ENCODE results near the gene CARD16.
"Not testable (repeated sequence)": the region's sequence is repeated elsewhere in the genome, so short reads cannot be mapped to it uniquely, and the experiment has no call there.

CARD16 gene

DNA sequence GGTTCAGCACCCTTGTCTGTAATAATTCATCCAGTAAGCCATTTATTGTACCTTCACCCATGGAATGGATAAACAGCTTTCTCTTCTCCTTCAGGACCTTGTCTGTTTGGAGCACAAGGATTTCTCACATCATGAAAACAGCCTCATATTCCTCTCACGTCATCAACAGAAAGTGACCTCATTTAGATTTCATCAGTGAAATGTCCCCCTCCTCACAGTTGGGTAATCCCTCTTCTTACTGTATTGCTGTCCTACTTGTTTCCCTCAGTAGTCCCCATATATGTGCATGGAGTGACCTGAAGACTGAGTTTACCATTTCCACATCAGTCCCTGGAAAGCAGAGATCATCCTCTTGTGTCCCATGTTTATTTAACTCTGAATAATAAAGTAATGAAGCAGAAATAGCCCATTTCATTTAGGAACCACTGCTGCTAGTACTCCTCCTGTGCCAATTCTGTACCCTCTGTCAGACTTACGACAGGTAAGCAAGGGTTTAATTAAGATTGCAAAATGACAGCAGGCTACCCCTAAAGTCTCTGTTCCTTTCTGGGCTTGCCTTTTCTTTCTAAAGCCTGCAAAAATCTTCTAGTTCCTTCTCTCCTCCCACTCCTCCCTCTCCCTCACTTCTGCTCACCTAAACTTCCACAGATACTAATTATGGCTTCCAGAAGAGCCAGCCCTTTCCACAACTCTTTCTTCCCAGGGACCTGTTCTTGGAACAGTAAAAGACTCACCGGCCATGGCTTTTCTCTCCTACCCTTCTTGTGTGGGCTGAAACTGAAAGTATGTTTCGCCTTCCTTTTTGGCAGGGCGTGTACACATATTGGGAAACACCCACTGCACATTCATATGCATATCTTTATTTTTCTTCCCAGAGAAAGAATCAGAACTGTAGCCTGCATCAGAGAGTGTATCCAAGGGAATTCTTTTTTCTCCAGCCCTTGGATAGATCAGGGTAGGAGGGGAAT lies at the start of gene CARD16:
TSS of gene CARD16 (minus strand) at position 779 of the 968 bp plus-strand sequence. CDS start at position 741, 38 bp downstream.
- not testable (repeated sequence) for DNase-seq

DNA sequence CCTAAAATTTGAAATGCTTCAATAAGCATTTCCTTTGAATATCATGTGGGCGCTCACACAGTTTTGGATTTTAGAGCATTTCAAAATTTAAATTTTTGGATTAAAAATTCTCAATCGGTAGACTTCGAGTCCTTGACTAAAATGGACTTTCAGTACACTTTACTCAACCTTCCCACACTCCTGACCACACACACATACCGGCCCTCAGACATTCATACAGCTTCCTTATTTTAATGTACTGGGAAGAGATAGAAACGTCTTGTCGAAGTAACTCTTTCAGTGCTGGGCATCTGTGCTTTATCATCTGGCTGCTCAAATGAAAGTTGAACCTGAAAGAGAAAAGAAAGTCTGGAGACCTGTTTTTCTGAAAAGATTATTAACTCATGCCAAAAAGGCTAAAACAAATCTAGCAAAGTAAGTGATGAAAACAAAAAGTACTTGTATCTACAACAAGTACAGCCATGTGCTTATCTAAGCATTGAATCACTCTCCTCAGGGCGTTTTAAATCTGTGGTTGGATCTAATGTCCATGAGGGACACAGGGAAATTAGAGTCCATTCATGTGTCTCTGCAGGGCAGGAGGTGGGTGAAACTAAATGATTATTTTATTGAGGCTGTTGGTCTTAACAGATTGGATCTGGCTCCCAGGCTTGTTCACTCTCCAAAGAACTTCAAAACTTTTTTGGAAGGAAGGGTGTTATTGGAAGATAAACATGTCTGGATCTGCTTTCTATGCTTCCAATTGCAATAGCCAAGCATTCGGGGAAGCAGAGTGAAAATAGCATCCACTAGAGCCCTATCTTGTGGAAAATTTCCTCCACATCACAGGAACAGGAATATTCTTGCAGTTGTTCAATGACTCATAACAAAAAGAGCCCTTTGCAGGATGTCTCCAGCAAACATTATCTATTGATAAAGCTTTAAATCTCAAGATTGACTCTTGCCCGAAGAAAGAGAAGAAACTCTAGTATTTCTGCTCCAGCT lies 47.4 kb upstream of the CARD16 start:
- DNase-seq: no peak

DNA sequence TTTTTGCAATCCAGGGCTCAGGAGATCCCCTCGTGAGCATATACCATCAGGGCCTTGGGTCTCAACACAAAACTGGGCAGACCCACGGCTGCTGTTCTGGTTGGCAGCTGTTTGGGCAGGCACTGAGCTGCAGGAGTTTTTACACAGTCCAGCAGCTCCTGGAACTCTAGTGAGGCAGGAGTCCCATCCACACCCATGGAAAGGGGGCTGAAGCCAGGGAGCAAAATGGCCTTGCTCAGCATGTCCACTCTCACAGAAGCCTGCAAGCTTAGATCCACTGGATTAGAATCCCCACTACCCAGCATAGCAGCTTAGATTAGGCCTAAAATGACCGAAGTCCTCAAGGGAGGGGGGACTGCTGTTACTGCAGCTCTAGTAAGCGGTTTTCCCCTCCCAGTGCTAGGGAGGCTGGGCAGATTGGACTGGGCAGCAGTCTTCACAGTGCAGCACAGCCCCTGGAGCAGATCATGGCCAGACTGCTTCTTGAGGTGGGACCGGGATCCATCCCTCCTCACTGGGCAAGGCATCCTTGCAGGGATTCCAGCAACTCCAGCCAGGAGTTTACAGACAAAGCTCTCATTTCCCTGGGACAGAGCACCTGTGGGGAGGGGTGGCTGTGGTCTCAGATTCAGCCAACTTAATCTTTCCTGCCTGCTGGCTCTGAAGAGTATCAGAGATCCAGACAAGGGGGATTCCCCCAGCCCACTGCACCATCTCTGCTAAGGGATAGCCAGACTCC lies 36.4 kb upstream of the CARD16 start:
- no peak for DNase-seq

GRCh38 chr11:105080171-105080906 lies 35.2 kb upstream of the CARD16 start:
- DNase-seq: not testable (repeated sequence)

DNA sequence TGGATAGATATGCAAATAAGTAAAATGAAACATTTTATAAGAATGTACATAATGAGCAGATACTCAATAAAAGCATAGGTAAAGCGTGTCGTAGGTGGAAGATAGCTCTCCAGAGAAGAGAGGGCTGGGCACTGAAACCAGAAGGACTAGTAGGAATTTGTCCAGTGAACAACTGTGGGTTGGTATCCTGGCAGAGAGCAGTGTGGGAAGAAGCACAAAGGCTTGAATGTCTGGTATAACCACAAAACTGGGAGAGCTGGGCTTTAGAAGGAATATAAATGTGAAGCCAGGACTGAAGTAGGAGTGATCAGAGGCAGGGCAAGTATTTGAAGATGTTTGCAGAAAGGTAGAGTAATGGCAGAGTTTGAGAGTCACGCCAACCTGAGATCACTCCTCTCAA lies 33.1 kb upstream of the CARD16 start:
- no peak for DNase-seq

DNA sequence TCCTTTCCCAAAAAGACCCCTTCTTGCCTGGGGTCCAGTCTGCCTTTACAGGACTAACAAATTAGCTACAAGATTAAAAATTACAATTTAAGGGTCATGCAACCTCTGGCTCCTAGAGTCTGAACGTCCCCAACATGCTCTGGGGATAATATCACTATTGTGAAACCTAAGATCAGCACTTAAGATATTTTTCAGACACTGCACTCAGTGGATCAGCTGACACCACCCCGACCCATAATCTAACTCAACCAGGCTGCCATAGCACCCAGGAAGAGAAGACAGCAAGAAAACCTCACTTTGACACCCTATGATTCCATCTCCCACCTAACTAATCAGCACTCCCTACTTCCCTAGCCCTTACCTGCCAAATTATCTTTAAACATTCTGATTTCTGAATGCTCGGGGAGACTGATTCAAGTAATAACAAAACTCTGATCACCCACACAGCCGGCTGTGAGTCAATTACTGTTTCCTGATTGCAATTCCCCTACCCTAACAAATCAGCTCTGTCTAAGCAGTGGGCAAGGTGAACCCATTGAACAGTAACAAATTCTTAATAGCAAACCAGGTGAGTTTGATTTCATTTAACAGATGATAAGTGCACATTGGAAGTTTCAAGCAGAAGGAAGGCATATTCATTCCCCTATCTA lies 32.1 kb upstream of the CARD16 start:
- not testable (repeated sequence) for DNase-seq

GRCh38 chr11:105074166-105074530 lies 29.0 kb upstream of the CARD16 start:
- no peak for DNase-seq

DNA sequence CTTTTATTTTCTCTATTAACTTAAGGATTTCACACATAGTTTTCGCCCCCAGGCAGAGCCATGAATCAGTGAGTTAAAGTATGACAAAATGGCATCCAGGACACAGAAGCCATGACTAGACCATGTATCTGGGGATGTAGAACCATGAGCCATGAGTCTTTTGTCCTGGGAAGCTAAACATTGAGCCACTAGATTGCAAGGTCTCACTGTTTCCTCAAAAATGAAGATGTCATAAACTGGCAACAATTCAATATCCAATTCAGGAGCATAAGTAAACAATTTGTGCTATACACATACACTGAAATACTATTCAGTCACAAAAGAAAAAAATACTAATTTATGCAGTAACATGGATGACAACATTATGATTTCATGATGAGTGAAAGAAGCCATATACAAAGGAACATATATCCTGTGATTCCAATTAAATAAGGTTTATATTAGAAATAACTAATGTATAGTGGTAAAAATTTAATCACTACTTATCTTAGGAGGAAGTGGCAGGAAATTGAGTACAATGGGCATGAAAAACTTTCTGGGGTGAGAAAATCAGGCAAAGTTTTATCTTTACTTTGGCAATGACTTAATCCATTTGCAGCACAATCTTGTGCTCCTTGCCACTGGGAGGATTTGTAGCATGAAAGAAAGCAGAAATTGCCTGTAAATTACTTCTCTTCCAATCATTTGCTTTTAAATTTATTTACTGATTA lies 28.5 kb upstream of the CARD16 start:
- no peak for DNase-seq

DNA sequence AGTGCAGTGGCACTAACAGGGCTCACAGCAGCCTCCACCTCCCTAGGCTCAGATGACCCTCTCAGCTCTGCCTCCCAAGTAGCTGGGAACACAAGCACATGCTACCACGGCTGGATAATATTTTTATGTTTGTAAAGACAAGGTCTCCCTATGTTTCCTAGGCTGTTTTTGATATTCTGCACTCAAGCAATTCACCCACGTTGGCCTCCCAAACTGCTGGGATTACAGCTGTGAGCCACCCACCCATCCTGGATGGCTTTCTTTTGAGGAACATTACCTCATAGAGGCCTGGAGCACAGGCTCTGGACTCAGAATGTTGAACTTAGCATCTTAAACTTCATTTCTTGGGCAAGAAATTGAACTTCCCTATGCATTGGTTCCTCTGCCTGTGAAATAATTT lies 26.9 kb upstream of the CARD16 start:
- DNase-seq: not testable (repeated sequence)

DNA sequence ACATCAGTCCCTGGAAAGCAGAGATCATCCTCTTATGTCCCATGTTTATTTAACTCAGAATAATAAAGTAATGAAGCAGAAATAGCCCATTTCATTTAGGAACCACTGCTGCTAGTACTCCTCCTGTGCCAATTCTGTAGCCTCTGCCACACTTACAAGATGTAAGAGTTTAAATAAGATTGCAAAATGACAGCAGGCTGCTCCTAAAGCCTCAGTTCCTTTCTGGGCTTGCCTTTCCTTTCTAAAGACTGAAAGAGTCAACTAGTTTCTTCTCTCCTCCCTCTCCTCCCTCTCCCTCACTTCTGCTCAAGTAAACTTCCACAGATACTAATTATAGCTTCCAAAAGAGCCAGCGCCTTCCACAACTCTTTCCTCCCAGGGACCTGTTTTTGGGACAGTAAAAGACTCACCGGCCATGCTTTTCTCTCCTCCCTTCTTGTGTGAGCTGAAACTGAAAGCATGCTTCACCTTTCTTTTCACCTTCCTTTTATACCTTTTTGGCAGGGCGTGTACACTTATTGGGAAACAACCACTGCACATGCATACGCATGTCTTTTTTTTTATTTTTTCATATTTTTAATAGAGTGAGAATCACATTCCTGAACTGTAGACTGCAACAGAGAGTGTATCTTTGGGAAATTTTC lies 26.1 kb upstream of the CARD16 start:
- DNase-seq: no peak

DNA sequence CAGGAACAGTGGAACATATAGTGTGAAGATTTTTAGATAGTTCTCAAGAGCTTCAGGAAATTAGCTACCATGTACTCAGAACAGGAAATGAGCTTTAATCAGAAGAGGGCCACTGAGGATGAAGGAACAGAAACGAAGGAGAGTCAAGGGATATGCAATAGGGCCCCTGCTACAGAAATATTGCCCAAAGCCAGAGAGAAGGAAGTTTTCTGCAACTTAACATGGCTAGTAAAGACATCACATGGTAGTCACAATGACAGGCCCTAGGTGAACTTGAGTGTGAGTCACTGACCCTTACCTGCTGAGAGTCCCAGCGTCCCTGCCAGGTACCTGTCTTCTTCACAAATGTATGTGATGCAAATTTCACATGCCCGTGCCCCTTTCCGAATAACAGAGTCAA lies 25.2 kb upstream of the CARD16 start:
- no peak for DNase-seq

DNA sequence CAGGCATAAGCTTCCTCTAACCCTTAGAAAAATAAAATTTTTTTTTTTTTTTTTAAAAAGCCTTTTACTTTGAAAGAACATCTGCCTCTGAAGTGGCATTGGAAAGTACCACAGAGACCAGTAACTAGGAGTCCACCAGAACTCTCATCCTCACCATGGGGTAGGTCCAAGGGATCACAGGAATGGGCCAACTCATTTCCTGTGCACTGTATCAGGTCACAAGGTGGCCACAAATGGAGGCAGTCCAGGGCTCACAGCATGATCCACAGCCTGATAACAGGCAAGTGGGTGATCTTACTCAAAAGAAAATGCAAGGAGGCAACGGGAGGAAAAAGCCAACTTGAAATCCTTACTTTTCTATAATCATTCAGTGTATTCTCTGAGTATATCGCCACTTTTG lies 24.6 kb upstream of the CARD16 start:
- DNase-seq: not testable (repeated sequence)

DNA sequence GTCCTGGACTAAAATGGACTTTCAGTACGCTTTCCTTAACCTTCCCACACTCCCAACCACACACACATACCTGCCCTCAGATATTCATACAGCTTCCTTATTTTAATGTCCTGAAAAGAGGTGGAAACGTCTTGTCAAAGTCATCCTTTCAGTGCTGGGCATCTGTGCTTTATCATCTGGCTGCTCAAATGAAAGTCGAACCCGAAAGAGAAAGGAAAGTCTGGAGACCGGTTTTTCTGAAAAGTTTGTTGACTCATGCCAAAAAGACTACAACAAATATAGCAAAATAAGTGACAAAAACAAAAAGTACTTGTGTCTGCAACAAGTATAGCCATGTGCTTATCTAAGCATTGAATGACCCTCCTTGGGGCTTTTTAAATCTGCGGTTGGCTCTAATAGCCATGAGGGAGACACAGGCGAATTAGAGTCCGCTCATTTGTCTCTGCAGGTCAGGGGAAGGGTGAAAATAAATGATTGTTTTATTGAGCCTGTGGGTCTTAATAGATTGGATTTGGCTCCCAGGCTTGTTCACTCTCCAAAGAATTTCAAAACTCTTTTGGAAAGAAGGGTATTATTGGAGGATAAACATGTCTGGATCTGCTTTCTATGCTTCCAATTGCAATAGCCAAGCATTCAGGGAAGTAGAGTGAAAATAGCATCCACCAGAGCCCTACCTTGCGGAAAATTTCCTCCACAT lies 18.3 kb upstream of the CARD16 start:
- DNase-seq: not testable (repeated sequence)

DNA sequence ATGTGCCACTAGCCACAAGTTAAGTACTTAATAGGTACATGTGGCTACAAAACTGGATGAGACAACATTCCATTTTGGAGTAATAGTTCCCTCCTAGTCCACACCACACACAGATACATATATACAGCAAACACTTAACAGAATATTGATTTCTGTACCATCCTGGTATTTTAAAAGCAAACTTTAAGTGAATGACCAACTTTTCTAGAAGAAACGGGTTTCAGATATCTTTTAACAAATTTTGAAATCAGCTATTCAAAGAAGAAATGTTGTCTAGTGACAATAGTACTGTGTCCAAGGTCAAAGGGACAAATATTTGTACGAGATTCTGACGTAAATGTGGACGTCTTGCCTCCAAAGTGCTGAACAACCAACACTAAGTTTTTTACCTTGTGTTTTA lies 12.3 kb upstream of the CARD16 start:
- DNase-seq: no peak

DNA sequence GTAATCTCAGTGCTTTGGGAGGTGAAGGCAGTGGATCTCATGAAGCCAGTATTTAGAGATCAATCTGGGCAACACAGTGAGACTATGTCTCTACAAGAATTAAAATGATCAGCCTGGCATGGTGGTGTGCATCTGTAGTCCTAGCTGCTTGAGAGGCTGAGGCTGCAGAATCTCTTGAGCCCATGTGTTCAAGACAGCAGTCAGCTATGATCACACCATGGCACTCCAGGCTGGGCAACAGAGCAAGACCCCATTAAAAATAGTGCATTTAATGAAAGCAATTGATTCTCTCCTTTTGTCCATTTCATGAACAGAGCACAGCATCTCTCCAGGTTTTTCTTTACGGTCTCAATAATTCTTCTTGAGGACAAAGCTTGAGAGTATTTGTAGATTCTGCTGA lies 11.3 kb upstream of the CARD16 start:
- DNase-seq: no peak

- no peak for DNase-seq
Measured at GRCh38 chr11:105054723-105055493, 9.8 kb upstream of the CARD16 start.

DNA sequence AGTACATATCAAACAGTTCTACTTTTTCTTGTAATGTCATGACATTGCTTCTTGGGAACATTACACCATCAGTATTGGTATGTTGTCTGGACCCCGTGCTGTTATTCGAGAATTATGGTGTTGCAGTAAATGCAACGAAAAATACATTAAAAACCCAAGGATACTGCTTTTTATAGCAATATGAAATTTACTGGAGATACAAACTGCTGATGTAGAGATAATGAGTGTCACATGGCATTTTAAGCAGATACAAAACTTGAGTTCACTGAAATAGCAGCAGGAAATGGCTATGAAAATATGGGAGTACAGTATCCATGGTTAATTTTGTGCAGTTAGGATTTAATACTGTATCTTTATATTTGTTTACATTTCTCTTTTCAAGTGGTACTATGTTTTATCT lies 7.4 kb upstream of the CARD16 start:
- no peak for DNase-seq

DNA sequence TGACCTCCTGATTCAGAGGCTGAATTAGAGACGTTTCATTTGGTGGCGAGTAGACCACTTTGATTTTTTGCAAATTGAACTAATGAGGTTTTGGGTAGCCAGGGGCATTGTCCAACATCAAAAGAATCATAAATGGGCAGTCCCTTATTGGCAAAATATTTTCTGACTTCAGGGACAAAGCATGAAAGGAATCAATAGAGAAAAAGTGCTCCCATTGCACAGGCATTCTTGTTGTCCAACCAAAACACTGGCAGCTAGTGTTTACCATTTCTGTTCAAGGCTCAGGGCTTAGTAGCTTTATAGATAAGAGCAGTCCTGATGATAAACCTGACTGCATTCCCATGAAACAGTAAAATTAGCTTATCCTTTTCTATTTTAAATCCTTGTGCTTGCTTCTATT lies 6.4 kb upstream of the CARD16 start:
- DNase-seq: no peak

- DNase-seq: no peak
Measured at GRCh38 chr11:105049481-105049880, 4.3 kb upstream of the CARD16 start.
